ENCODE data around the gene HIVEP1.

The HIVEP1 gene

GRCh38 chr6:11969092-11969491, 43.0 kb upstream of the HIVEP1 start:
- no peak for TF ChIP-seq CTCF (IDR thresholded peaks at IDR 0.05)
- no peaks in the 10 kb centered on the region for H3K9me3 Mint-ChIP-seq
- no peaks in the 10 kb centered on the region for H3K27me3 Mint-ChIP-seq (ENCODE audit: low read depth, poor library complexity)
- H3K27ac Mint-ChIP-seq = no peak overlapping the region
- H3K36me3 Mint-ChIP-seq (ENCODE audit: low read depth) = no peaks in the 10 kb centered on the region
- peaks cover 5% of the 10 kb centered on the region for H3K4me1 Mint-ChIP-seq
- no peak overlapping the region for H3K4me3 Mint-ChIP-seq
- no peak for DNase-seq

- H3K27me3 Mint-ChIP-seq (ENCODE audit: low read depth, poor library complexity) = no peaks in the 10 kb centered on the region
- peaks cover 5% of the 10 kb centered on the region for H3K4me1 Mint-ChIP-seq
- no peak for DNase-seq
- no peak overlapping the region for H3K27ac Mint-ChIP-seq
- no peaks in the 10 kb centered on the region for H3K36me3 Mint-ChIP-seq (ENCODE audit: low read depth)
- no peak for TF ChIP-seq CTCF (IDR thresholded peaks at IDR 0.05)
- no peaks in the 10 kb centered on the region for H3K9me3 Mint-ChIP-seq
- no peak overlapping the region for H3K4me3 Mint-ChIP-seq
Observed at GRCh38 chr6:11970114-11970513, 42.0 kb upstream of the HIVEP1 start.

- no peak for TF ChIP-seq CTCF (IDR thresholded peaks at IDR 0.05)
- no peak overlapping the region for H3K27ac Mint-ChIP-seq
- H3K4me1 Mint-ChIP-seq = peaks cover 5% of the 10 kb centered on the region
- H3K27me3 Mint-ChIP-seq (ENCODE audit: low read depth, poor library complexity) = peaks cover 2% of the 10 kb centered on the region
- no peaks in the 10 kb centered on the region for H3K36me3 Mint-ChIP-seq (ENCODE audit: low read depth)
- H3K4me3 Mint-ChIP-seq = no peak overlapping the region
- no peaks in the 10 kb centered on the region for H3K9me3 Mint-ChIP-seq
- no peak for DNase-seq
Observed at GRCh38 chr6:11971154-11971553, 41.0 kb upstream of the HIVEP1 start.

GRCh38 chr6:11972270-11972669, 39.8 kb upstream of the HIVEP1 start:
- no peak overlapping the region for H3K4me3 Mint-ChIP-seq
- peaks cover 2% of the 10 kb centered on the region for H3K27me3 Mint-ChIP-seq (ENCODE audit: low read depth, poor library complexity)
- peaks cover 5% of the 10 kb centered on the region for H3K4me1 Mint-ChIP-seq
- no peak overlapping the region for H3K27ac Mint-ChIP-seq
- H3K9me3 Mint-ChIP-seq = no peaks in the 10 kb centered on the region
- no peak for TF ChIP-seq CTCF (IDR thresholded peaks at IDR 0.05)
- no peaks in the 10 kb centered on the region for H3K36me3 Mint-ChIP-seq (ENCODE audit: low read depth)
- no peak for DNase-seq

GRCh38 chr6:11972806-11973205, 39.3 kb upstream of the HIVEP1 start:
- TF ChIP-seq CTCF (IDR thresholded peaks at IDR 0.05) = no peak
- Mint-ChIP-seq H3K4me1 (peaks cover 5% of the 10 kb centered on the region), H3K27ac (no peak overlapping the region), H3K36me3 (ENCODE audit: low read depth) (no peaks in the 10 kb centered on the region), H3K4me3 (no peak overlapping the region), H3K27me3 (ENCODE audit: low read depth, poor library complexity) (peaks cover 2% of the 10 kb centered on the region), H3K9me3 (no peaks in the 10 kb centered on the region)
- no peak for DNase-seq

GRCh38 chr6:11973238-11973637, 38.9 kb upstream of the HIVEP1 start:
- Mint-ChIP-seq H3K27ac (no peak overlapping the region), H3K4me1 (peaks cover 6% of the 10 kb centered on the region), H3K36me3 (ENCODE audit: low read depth) (no peaks in the 10 kb centered on the region), H3K4me3 (no peak overlapping the region), H3K27me3 (ENCODE audit: low read depth, poor library complexity) (peaks cover 2% of the 10 kb centered on the region), H3K9me3 (no peaks in the 10 kb centered on the region)
- no peak for TF ChIP-seq CTCF (IDR thresholded peaks at IDR 0.05)
- no peak for DNase-seq
